Measurements from ENCODE around the gene LRP2. TPM values are rescaled to one million over a fixed set of nuclear protein-coding genes. Genes with fewer than 3 reads are reported as not detected.

LRP2 gene
- total RNA-seq, 4 donors from 2014 or later, result under 0.01 to 0.35 (median 0.06) TPM; not detected in 1

DNA sequence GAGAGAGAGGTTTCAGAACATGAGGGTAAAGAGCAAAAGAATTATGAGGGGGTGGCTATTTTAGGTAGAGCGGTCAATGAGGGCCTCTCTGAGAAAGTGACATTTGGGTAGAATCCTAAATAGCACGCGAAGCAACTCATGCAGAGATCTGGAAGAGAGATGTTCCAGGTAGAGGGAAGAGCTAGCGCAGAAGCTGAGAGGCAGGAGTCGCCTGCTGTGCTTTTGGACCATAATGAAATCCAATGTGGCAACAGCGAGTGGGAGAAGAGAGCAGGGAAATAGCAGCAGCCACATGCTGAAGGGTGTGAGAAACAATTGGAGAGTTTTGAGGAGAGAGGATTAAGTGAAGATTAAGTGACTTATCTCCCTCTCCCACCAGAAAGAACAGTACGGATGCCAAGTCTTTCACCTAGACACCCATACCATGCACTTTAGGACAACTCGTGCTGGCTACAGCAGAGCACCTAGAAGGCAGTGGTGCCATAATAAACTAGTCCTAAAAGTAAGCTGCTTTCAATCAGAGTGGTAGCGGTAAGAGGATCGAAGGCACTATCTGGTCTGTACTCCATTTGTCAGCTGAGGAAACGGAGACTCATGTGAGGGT, 129.7 kb downstream of the LRP2 start:
- intact Hi-C loops (cut with DNase I; ENCODE audit: low total_unique reads), result no loop called here
- Histone ChIP-seq H3K27ac (no peak overlapping the region), H3K27me3 (no peaks in the 10 kb centered on the region), H3K4me3 (no peak overlapping the region), H3K4me1 (no peaks in the 10 kb centered on the region), H3K9me3 (no peaks in the 10 kb centered on the region), H3K36me3 (no peaks in the 10 kb centered on the region)
- TF ChIP-seq POLR2A (IDR thresholded peaks at IDR 0.05) (no peak), CTCF (IDR thresholded peaks at IDR 0.05) (no peak)
- no peak for DNase-seq

GRCh38 chr2:169230204-169230603, 132.1 kb downstream of the LRP2 start:
- no peaks in the 10 kb centered on the region for H3K36me3 ChIP-seq
- no peak overlapping the region for H3K27ac ChIP-seq
- no peak for DNase-seq
- no peaks in the 10 kb centered on the region for H3K9me3 ChIP-seq
- H3K4me3 ChIP-seq, result no peak overlapping the region
- intact Hi-C loops (cut with DNase I; ENCODE audit: low total_unique reads), result no loop called here
- H3K27me3 ChIP-seq, result no peaks in the 10 kb centered on the region
- H3K4me1 ChIP-seq, result no peaks in the 10 kb centered on the region
- TF ChIP-seq CTCF (IDR thresholded peaks at IDR 0.05), result no peak
- no peak for TF ChIP-seq POLR2A (IDR thresholded peaks at IDR 0.05)

- H3K36me3 ChIP-seq, result no peaks in the 10 kb centered on the region
- no peak overlapping the region for H3K27ac ChIP-seq
- DNase-seq, result no peak
- TF ChIP-seq CTCF (IDR thresholded peaks at IDR 0.05), result no peak
- TF ChIP-seq POLR2A (IDR thresholded peaks at IDR 0.05), result no peak
- H3K9me3 ChIP-seq, result no peaks in the 10 kb centered on the region
- intact Hi-C loops (cut with DNase I; ENCODE audit: low total_unique reads), result no loop called here
- no peaks in the 10 kb centered on the region for H3K4me1 ChIP-seq
- no peaks in the 10 kb centered on the region for H3K27me3 ChIP-seq
- H3K4me3 ChIP-seq, result no peak overlapping the region
These were observed 132.7 kb downstream of the LRP2 start for GRCh38 chr2:169229590-169229989.

GRCh38 chr2:169225906-169226305, 136.4 kb downstream of the LRP2 start:
- no peaks in the 10 kb centered on the region for H3K36me3 ChIP-seq
- H3K27ac ChIP-seq, result no peak overlapping the region
- no peak for DNase-seq
- H3K4me3 ChIP-seq, result no peak overlapping the region
- H3K9me3 ChIP-seq, result no peaks in the 10 kb centered on the region
- no peaks in the 10 kb centered on the region for H3K4me1 ChIP-seq
- intact Hi-C loops (cut with DNase I; ENCODE audit: low total_unique reads), result no loop called here
- no peaks in the 10 kb centered on the region for H3K27me3 ChIP-seq
- no peak for TF ChIP-seq CTCF (IDR thresholded peaks at IDR 0.05)
- TF ChIP-seq POLR2A (IDR thresholded peaks at IDR 0.05), result no peak

GRCh38 chr2:169225233-169225750, 137.0 kb downstream of the LRP2 start:
- intact Hi-C loops (cut with DNase I; ENCODE audit: low total_unique reads), result no loop called here
- Histone ChIP-seq H3K9me3 (no peaks in the 10 kb centered on the region), H3K36me3 (no peaks in the 10 kb centered on the region), H3K27ac (no peak overlapping the region), H3K4me1 (no peaks in the 10 kb centered on the region), H3K4me3 (no peak overlapping the region), H3K27me3 (no peaks in the 10 kb centered on the region)
- TF ChIP-seq POLR2A (IDR thresholded peaks at IDR 0.05) (no peak), CTCF (IDR thresholded peaks at IDR 0.05) (no peak)
- DNase-seq, result no peak

Data from uterus (tissue), 4 donors.